Embryonic facial prominence (tissue), 1 donor: ENCODE data around the gene LHFPL2.
A peak's percentile ranks its signal among the peaks of the same experiment; 100 is the strongest.

Experiments
- DNase-seq: peaks from one replicate; pipeline ENCODE4 v3.0.0-alpha.2; 2016; ENCODE audit errors: extremely low spot score

LHFPL2 gene

GRCh38 chr5:78503958-78504653 is 144.5 kb downstream of the LHFPL2 start:
- no peak for DNase-seq

GRCh38 chr5:78501411-78502352 is 146.9 kb downstream of the LHFPL2 start:
- DNase-seq, result no peak

GRCh38 chr5:78500871-78501270 is 147.7 kb downstream of the LHFPL2 start:
- DNase-seq, result no peak

GRCh38 chr5:78500028-78500427 is 148.5 kb downstream of the LHFPL2 start:
- no peak for DNase-seq

GRCh38 chr5:78499485-78499884 is 149.1 kb downstream of the LHFPL2 start:
- DNase-seq, result no peak

GRCh38 chr5:78497573-78498533 is 150.7 kb downstream of the LHFPL2 start:
- DNase-seq, result no peak

GRCh38 chr5:78496373-78496772 is 152.2 kb downstream of the LHFPL2 start:
- DNase-seq, result no peak

GRCh38 chr5:78495800-78496199 is 152.8 kb downstream of the LHFPL2 start:
- no peak for DNase-seq

- no peak for DNase-seq
These were observed 155.9 kb downstream of the LHFPL2 start for GRCh38 chr5:78492650-78493049.

- no peak for DNase-seq
These were observed 156.3 kb downstream of the LHFPL2 start for GRCh38 chr5:78492224-78492623.

GRCh38 chr5:78490709-78491485 is 157.7 kb downstream of the LHFPL2 start:
- no peak for DNase-seq

- no peak for DNase-seq
These were observed 160.7 kb downstream of the LHFPL2 start for GRCh38 chr5:78487846-78488245.

- no peak for DNase-seq
These were observed 162.4 kb downstream of the LHFPL2 start for GRCh38 chr5:78486218-78486617.

GRCh38 chr5:78483809-78484521 is 164.6 kb downstream of the LHFPL2 start:
- DNase-seq, result no peak

- DNase-seq, result no peak
These were observed 165.6 kb downstream of the LHFPL2 start for GRCh38 chr5:78482948-78483347.

- no peak for DNase-seq
These were observed 171.8 kb downstream of the LHFPL2 start for GRCh38 chr5:78476795-78477194.

GRCh38 chr5:78475370-78475769 is 173.2 kb downstream of the LHFPL2 start:
- no peak for DNase-seq

GRCh38 chr5:78473751-78474150 is 174.8 kb downstream of the LHFPL2 start:
- DNase-seq, result no peak

- peak; percentile 40 for DNase-seq
These were observed 176.0 kb downstream of the LHFPL2 start for GRCh38 chr5:78472469-78473106.

GRCh38 chr5:78471896-78472295 is 176.7 kb downstream of the LHFPL2 start:
- no peak for DNase-seq
